ENCODE data around the gene FCHO1. TPM values are rescaled to one million over a fixed set of nuclear protein-coding genes. Genes with fewer than 3 reads are reported as not detected.
A peak's percentile ranks its signal among the peaks of the same experiment; 100 is the strongest.

Gene FCHO1
- total RNA-seq (2022): 0.35 and 0.39 TPM in 2 replicates
- Bru-seq, nascent RNA: percentile 4 among the genes with signal in this experiment
- percentile 2 among the genes with signal in this experiment for BruChase-seq, experiment 1, labeled RNA remaining after a 2-hour chase
- BruChase-seq, experiment 2, labeled RNA remaining after a 6-hour chase: percentile 5 among the genes with signal in this experiment
- long read RNA-seq: 0 reads

GRCh38 chr19:17751103-17751911 is at the start of gene FCHO1:
TSS of gene FCHO1 (plus strand) at chr19:17751477. CDS start at chr19:17755165, 3,688 bp downstream.
- Mint-ChIP-seq H3K27me3 (ENCODE audit: insufficient read depth, unreplicated experiment) (peaks cover 3% of the 10 kb centered on the region), H3K4me3 (ENCODE audit: unreplicated experiment) (no peak within 1 kb of the TSS), H3K36me3 (ENCODE audit: insufficient read depth, unreplicated experiment) (no peaks in the 10 kb centered on the region), H3K9me3 (ENCODE audit: unreplicated experiment) (no peaks in the 10 kb centered on the region), H3K4me1 (ENCODE audit: low read depth, unreplicated experiment) (no peaks in the 10 kb centered on the region), H3K27ac (ENCODE audit: unreplicated experiment) (no peak within 1 kb of the TSS)
- BruUV-seq (replicated peaks): no TSS peak
- TF ChIP-seq CTCF (IDR thresholded peaks at IDR 0.05; ENCODE audit: insufficient read depth in 1 of 2, low read depth in 1 of 2, low read length in 1 of 2, severe bottlenecking in 1 of 2, unreplicated experiment in 1 of 2): no peak
- no peaks in the 10 kb centered on the region for H3K4me1 ChIP-seq
- no peaks in the 10 kb centered on the region for H3K27me3 ChIP-seq (replicated peaks; ENCODE audit: control insufficient read depth, insufficient read depth, low read length)
- H3K4me3 ChIP-seq (ENCODE audit: low read depth, low read length): no peak within 1 kb of the TSS
- POLR2A ChIA-PET: no interaction called here
- no peaks in the 10 kb centered on the region for H3K36me3 ChIP-seq (ENCODE audit: control insufficient read depth, insufficient read depth, low read length)
- CTCF ChIA-PET: no interaction called here
- no peaks in the 10 kb centered on the region for H3K9me3 ChIP-seq
- intact Hi-C loops (cut with micrococcal nuclease; ENCODE audit: unreplicated experiment): loop anchor here (10.0 kb wide), 1 partner anchor 147 kb away; no protein-coding TSS in a partner anchor
- DNase-seq: no peak

GRCh38 chr19:17703824-17704463 is 47.3 kb upstream of the FCHO1 start:
- no peaks in the 10 kb centered on the region for H3K9me3 ChIP-seq
- no peaks in the 10 kb centered on the region for H3K27me3 ChIP-seq (replicated peaks; ENCODE audit: control insufficient read depth, insufficient read depth, low read length)
- no peaks in the 10 kb centered on the region for H3K36me3 ChIP-seq (ENCODE audit: control insufficient read depth, insufficient read depth, low read length)
- Mint-ChIP-seq H3K9me3 (ENCODE audit: unreplicated experiment) (no peaks in the 10 kb centered on the region), H3K27ac (ENCODE audit: unreplicated experiment) (no peak overlapping the region), H3K4me3 (ENCODE audit: unreplicated experiment) (no peak overlapping the region), H3K36me3 (ENCODE audit: insufficient read depth, unreplicated experiment) (no peaks in the 10 kb centered on the region), H3K27me3 (ENCODE audit: insufficient read depth, unreplicated experiment) (peaks cover 7% of the 10 kb centered on the region), H3K4me1 (ENCODE audit: low read depth, unreplicated experiment) (no peaks in the 10 kb centered on the region)
- peak; percentile 44 to 48 for TF ChIP-seq CTCF (IDR thresholded peaks at IDR 0.05; ENCODE audit: insufficient read depth in 1 of 2, low read depth in 1 of 2, low read length in 1 of 2, severe bottlenecking in 1 of 2, unreplicated experiment in 1 of 2)
- peak in 1 of 2 experiments; percentile 25 for DNase-seq
- BruUV-seq (replicated peaks): no TSS peak
- ChIA-PET CTCF (interaction anchor here (0.5 kb wide), 1 partner anchor 63 kb away, joined by 5 read pairs; no protein-coding TSS in a partner anchor), POLR2A (no interaction called here)
- H3K4me1 ChIP-seq: no peaks in the 10 kb centered on the region
- no peak overlapping the region for H3K4me3 ChIP-seq (ENCODE audit: low read depth, low read length)
- intact Hi-C loops (cut with micrococcal nuclease; ENCODE audit: unreplicated experiment): no loop called here

- Mint-ChIP-seq H3K9me3 (ENCODE audit: unreplicated experiment) (no peaks in the 10 kb centered on the region), H3K4me3 (ENCODE audit: unreplicated experiment) (no peak overlapping the region), H3K4me1 (ENCODE audit: low read depth, unreplicated experiment) (no peaks in the 10 kb centered on the region), H3K27me3 (ENCODE audit: insufficient read depth, unreplicated experiment) (no peaks in the 10 kb centered on the region), H3K27ac (ENCODE audit: unreplicated experiment) (peak overlapping the region; percentile 8), H3K36me3 (ENCODE audit: insufficient read depth, unreplicated experiment) (no peaks in the 10 kb centered on the region)
- no peak for TF ChIP-seq CTCF (IDR thresholded peaks at IDR 0.05; ENCODE audit: insufficient read depth in 1 of 2, low read depth in 1 of 2, low read length in 1 of 2, severe bottlenecking in 1 of 2, unreplicated experiment in 1 of 2)
- ChIA-PET CTCF (no interaction called here), POLR2A (no interaction called here)
- Histone ChIP-seq H3K4me3 (ENCODE audit: low read depth, low read length) (no peak overlapping the region), H3K27me3 (replicated peaks; ENCODE audit: control insufficient read depth, insufficient read depth, low read length) (no peaks in the 10 kb centered on the region), H3K4me1 (no peaks in the 10 kb centered on the region), H3K9me3 (no peaks in the 10 kb centered on the region), H3K36me3 (ENCODE audit: control insufficient read depth, insufficient read depth, low read length) (no peaks in the 10 kb centered on the region)
- no TSS peak for BruUV-seq (replicated peaks)
- intact Hi-C loops (cut with micrococcal nuclease; ENCODE audit: unreplicated experiment): no loop called here
- peak; percentile 23 to 57 for DNase-seq
Observed at GRCh38 chr19:17706750-17707181, 44.5 kb upstream of the FCHO1 start.

All from Caco-2 (cell line).